Endothelial cell of umbilical vein (primary cell): ENCODE data around the gene DNAJB11. TPM values are rescaled to one million over a fixed set of nuclear protein-coding genes. Genes with fewer than 3 reads are reported as not detected.

Experiments used
- BruUV-seq: library from RNA; stranded (reverse); fragments of 400-500 nt; replicated peaks from 2 replicates; lab custom pipeline; 2021; lab: Mats Ljungman, UMichigan
- CTCF ChIA-PET: fragments of 300-600, 350-600 bp; sonication (Branson Sonifier 250); formaldehyde crosslinking; loops from one replicate; lab custom pipeline; 2021; ENCODE audit warnings: antibody characterized with exemption, inconsistent platforms; lab: Charles Lee
- POLR2A ChIA-PET: fragments of 300-600, 350-600 bp; sonication (Branson Sonifier 250); formaldehyde crosslinking; loops from one replicate; lab custom pipeline; 2021; ENCODE audit warnings: antibody characterized with exemption, inconsistent platforms; lab: Charles Lee
- DNase-seq: peaks from one replicate; pipeline ENCODE4 v3.0.0-alpha.2; 2011; ENCODE audit warnings: low read depth, low spot score
- FAIRE-seq: peaks from 2 replicates; lab custom pipeline; 2011; peaks lifted over from hg19 to GRCh38; lab: Jason Lieb, UNC
- H2AFZ ChIP-seq: 2 replicates; pipeline ENCODE4 v1.6.0; 2012; ENCODE audit warnings: low read depth, low read length, control low read depth, inconsistent platforms
- H3K27ac ChIP-seq: 2 replicates; pipeline ENCODE4 v1.5.1; 2011; ENCODE audit warnings: low read depth, mild to moderate bottlenecking, control low read depth, low read length, moderate library complexity; ENCODE audit not compliant: insufficient read depth
- H3K27me3 ChIP-seq, 2 experiments: 2 replicates each; pipeline versions ENCODE4 v1.6.0 to v1.6.1; 2011; ENCODE audit warnings: low read length in 2 of 2, mixed read lengths in 1 of 2; ENCODE audit not compliant: control insufficient read depth in 2 of 2, insufficient read depth in 2 of 2
- H3K36me3 ChIP-seq, 2 experiments: 2 replicates in 1 of 2; 3 replicates in 1 of 2; pipeline ENCODE4 v1.5.1; 2011; ENCODE audit warnings: low read length in 2 of 2, mild to moderate bottlenecking in 1 of 2, moderate library complexity in 1 of 2; ENCODE audit not compliant: control insufficient read depth in 2 of 2, insufficient read depth in 2 of 2; ENCODE audit errors: extremely low read depth in 1 of 2
- H3K4me1 ChIP-seq: 3 replicates; pipeline ENCODE4 v1.5.1; 2011; ENCODE audit warnings: mild to moderate bottlenecking, low read length; ENCODE audit not compliant: control insufficient read depth, insufficient read depth; ENCODE audit errors: extremely low read depth
- H3K4me2 ChIP-seq: 2 replicates; pipeline ENCODE4 v1.6.1; 2011; ENCODE audit warnings: low read length, control low read depth, mixed read lengths; ENCODE audit not compliant: insufficient read depth
- H3K4me3 ChIP-seq, 3 experiments: fragments of 200-600 bp in 1 of 3; sonication (generic), shearing (Covaris generic) in 1 of 3; replicated peaks in 1 of 3; 2 replicates each; pipeline ENCODE4 v1.5.1; 2011 to 2016; ENCODE audit warnings: control low read depth in 3 of 3, low read length in 3 of 3, mild to moderate bottlenecking in 2 of 3, inconsistent platforms in 1 of 3, low read depth in 1 of 3, moderate library complexity in 1 of 3; ENCODE audit not compliant: insufficient read depth in 1 of 3
- H3K79me2 ChIP-seq: 2 replicates; pipeline ENCODE4 v1.6.0; 2012; ENCODE audit warnings: low read length, inconsistent platforms; ENCODE audit not compliant: control insufficient read depth, insufficient read depth
- H3K9ac ChIP-seq: replicated peaks from 2 replicates; pipeline ENCODE3; 2011; ENCODE audit warnings: low read length, control low read depth; ENCODE audit not compliant: insufficient read depth; ENCODE audit errors: extremely low read depth
- H3K9me1 ChIP-seq: replicated peaks from 3 replicates; pipeline ENCODE4 v1.6.0; 2011; ENCODE audit warnings: mild to moderate bottlenecking, low read length; ENCODE audit not compliant: control insufficient read depth, insufficient read depth; ENCODE audit errors: extremely low read depth
- H3K9me3 ChIP-seq: replicated peaks from 2 replicates; pipeline ENCODE4 v1.5.1; 2012; ENCODE audit warnings: low read length, inconsistent platforms; ENCODE audit not compliant: control insufficient read depth, insufficient read depth
- H4K20me1 ChIP-seq: replicated peaks from 2 replicates; pipeline ENCODE3; 2011; ENCODE audit warnings: mild to moderate bottlenecking, low read length; ENCODE audit not compliant: control insufficient read depth, insufficient read depth; ENCODE audit errors: extremely low read depth
- CTCF ChIP-seq, 2 donors: IDR thresholded peaks; 1 replicate in 1 of 2; 2 replicates in 1 of 2; pipeline ENCODE4 v1.5.1; 2011; ENCODE audit warnings: low read length in 2 of 2, mild to moderate bottlenecking in 2 of 2, moderate library complexity in 2 of 2, control low read depth in 1 of 2, inconsistent platforms in 1 of 2, low read depth in 1 of 2; ENCODE audit not compliant: insufficient read depth in 1 of 2; ENCODE audit errors: extremely low read depth in 1 of 2
- EZH2 ChIP-seq: IDR thresholded peaks from 2 replicates; pipeline ENCODE4 v1.6.1; 2012; ENCODE audit warnings: borderline replicate concordance, low read depth, mild to moderate bottlenecking, moderate library complexity, low read length, inconsistent platforms; ENCODE audit not compliant: severe bottlenecking
- FOS ChIP-seq: IDR thresholded peaks from 2 replicates; pipeline ENCODE4 v1.6.1; 2011; ENCODE audit warnings: mild to moderate bottlenecking, low read length, moderate library complexity, borderline replicate concordance; ENCODE audit not compliant: insufficient read depth
- GATA2 ChIP-seq: IDR thresholded peaks from 2 replicates; pipeline ENCODE4 v1.7.0; 2011; ENCODE audit warnings: low read depth, mild to moderate bottlenecking, moderate library complexity, mixed read lengths, low read length; ENCODE audit not compliant: insufficient read length, insufficient read depth
- JUN ChIP-seq: IDR thresholded peaks from 2 replicates; pipeline ENCODE4 v1.6.1; 2011; ENCODE audit warnings: borderline replicate concordance, low read depth; ENCODE audit not compliant: insufficient read length, insufficient read depth
- MAX ChIP-seq: IDR thresholded peaks from 2 replicates; pipeline ENCODE4 v1.6.1; 2011; ENCODE audit not compliant: insufficient read depth, insufficient read length
- MYC ChIP-seq: IDR thresholded peaks from one replicate; pipeline ENCODE4 v1.6.1; 2011; ENCODE audit warnings: mild to moderate bottlenecking, low read depth, low read length
- POLR2A ChIP-seq: IDR thresholded peaks from 2 replicates; pipeline ENCODE4 v1.6.1; 2012; ENCODE audit warnings: low read depth, mild to moderate bottlenecking, control low read depth, low read length
- POLR2AphosphoS5 ChIP-seq: IDR thresholded peaks from 2 replicates; pipeline ENCODE4 v1.6.1; 2012; ENCODE audit warnings: low read depth, mild to moderate bottlenecking, control low read depth, low read length, moderate library complexity; ENCODE audit not compliant: insufficient read depth
- dilution Hi-C: fragments of 300-500 bp; cut with MboI; formaldehyde crosslinking; loops from one replicate; pipeline ENCODE4 v1.15.0; 2019; ENCODE audit warnings: low sequenced_read_pairs; ENCODE audit not compliant: extremely low pct_ligation_motif_present
- intact Hi-C: fragments of 100-400 bp; cut with micrococcal nuclease; formaldehyde crosslinking; loops from one replicate; pipeline ENCODE4 v1.10.0; 2022
- polyA plus RNA-seq, 4 experiments: library from polyadenylated mRNA; depleted of rRNA in 3 of 4; stranded (reverse) in 3 of 4; unstranded in 1 of 4; fragments of >200 nt; gene quantifications; 2 replicates each; pipeline versions ENCODE4 v1.2.1 to v1.2.3, GENCODE V29; 2011 to 2012; ENCODE audit warnings: missing spikeins in 1 of 4
- total RNA-seq: library from RNA; stranded (reverse); gene quantifications from 2 replicates; pipeline ENCODE4 v1.2.3, GENCODE V29; 2021

The DNAJB11 gene
- total and polyA plus RNA-seq, 2 donors (not counting 3 experiments of a cell fraction or from before 2014, with no cell fraction given), result 39.5 to 87.6 TPM

- intact Hi-C loops, result loop anchor here (10.0 kb wide), 1 partner anchor 546 kb away; no protein-coding TSS in a partner anchor
- Histone ChIP-seq H3K4me2 (no peak overlapping the region), H2AFZ (no peak overlapping the region), H3K27ac (no peak overlapping the region), H3K9ac (no peak overlapping the region), H3K4me3 (no peak overlapping the region), H3K79me2 (no peaks in the 10 kb centered on the region), H3K9me1 (no peaks in the 10 kb centered on the region), H3K9me3 (no peaks in the 10 kb centered on the region), H3K4me1 (peaks cover 5% of the 10 kb centered on the region), H3K27me3 (peaks cover 6 to 16% of the 10 kb centered on the region in 2 experiments), H3K36me3 (no peaks in the 10 kb centered on the region), H4K20me1 (no peaks in the 10 kb centered on the region)
- FAIRE-seq (no peak), DNase-seq (no peak)
- CTCF ChIA-PET, result interaction anchor here (0.6 to 6.1 kb wide), 8 partner anchors 21 to 635 kb away, joined by 3 to 195 read pairs (median 5); no protein-coding TSS in a partner anchor
- TF ChIP-seq POLR2A, result no peak
- TF ChIP-seq POLR2AphosphoS5, result no peak
- no peak for TF ChIP-seq MAX
- no peak for TF ChIP-seq MYC
- TF ChIP-seq FOS, result no peak
- TF ChIP-seq EZH2, result no peak
- no peak for TF ChIP-seq JUN
- no peak for TF ChIP-seq GATA2
- no peak for TF ChIP-seq CTCF (IDR thresholded peaks at IDR 0.05; ENCODE audit: extremely low read depth in 1 of 2, insufficient read depth in 1 of 2, low read depth in 1 of 2, low read length in 2 of 2)
- dilution Hi-C loops, result no loop called here
- POLR2A ChIA-PET, result no interaction called here
- BruUV-seq, result no TSS peak
These were observed 47.9 kb downstream of the DNAJB11 start for GRCh38 chr3:186618318-186618938.
